Stimulated activated CD4-positive, alpha-beta T cell treated with anti-CD3 and anti-CD28 coated beads, Interleukin-4, amount 100 ng/mL, for 4 hours (primary cell): Measurements from ENCODE around the gene TCF23.
"Not testable (repeated sequence)": the region's sequence is repeated elsewhere in the genome, so short reads cannot be mapped to it uniquely, and the experiment has no call there.

Source experiments
- DNase-seq, 2 experiments: peaks; one replicate each; pipeline ENCODE4 v3.0.0-alpha.2; 2020

TCF23 gene

GRCh38 chr2:27155069-27155520 lies 6.3 kb downstream of the TCF23 start:
- no peak for DNase-seq

- DNase-seq, result no peak
These were observed 9.7 kb downstream of the TCF23 start for GRCh38 chr2:27158468-27158867.

- no peak for DNase-seq
These were observed 10.5 kb downstream of the TCF23 start for GRCh38 chr2:27159271-27159670.

GRCh38 chr2:27160191-27160590 lies 11.4 kb downstream of the TCF23 start:
- no peak for DNase-seq

GRCh38 chr2:27162151-27163121 lies 13.6 kb downstream of the TCF23 start:
- DNase-seq, result no peak

- DNase-seq, result no peak
These were observed 16.4 kb downstream of the TCF23 start for GRCh38 chr2:27164960-27165763.

GRCh38 chr2:27170581-27171337 lies 22.0 kb downstream of the TCF23 start:
- DNase-seq, result no peak

- no peak for DNase-seq
These were observed 22.6 kb downstream of the TCF23 start for GRCh38 chr2:27171351-27171848.

GRCh38 chr2:27174638-27175037 lies 25.8 kb downstream of the TCF23 start:
- DNase-seq, result no peak

GRCh38 chr2:27175330-27175729 lies 26.5 kb downstream of the TCF23 start:
- no peak for DNase-seq

GRCh38 chr2:27175781-27176180 lies 27.0 kb downstream of the TCF23 start:
- DNase-seq, result not testable (repeated sequence)

- DNase-seq, result no peak
These were observed 28.9 kb downstream of the TCF23 start for GRCh38 chr2:27177441-27178351.

GRCh38 chr2:27178469-27178868 lies 29.7 kb downstream of the TCF23 start:
- no peak for DNase-seq

- DNase-seq, result no peak
These were observed 30.7 kb downstream of the TCF23 start for GRCh38 chr2:27179344-27180000.

GRCh38 chr2:27182346-27182745 lies 33.5 kb downstream of the TCF23 start:
- no peak for DNase-seq

GRCh38 chr2:27184115-27184514 lies 35.3 kb downstream of the TCF23 start:
- no peak for DNase-seq

GRCh38 chr2:27185331-27186026 lies 36.7 kb downstream of the TCF23 start:
- DNase-seq, result no peak

GRCh38 chr2:27186613-27187345 lies 38.0 kb downstream of the TCF23 start:
- DNase-seq, result no peak

- DNase-seq, result no peak
These were observed 41.2 kb downstream of the TCF23 start for GRCh38 chr2:27189989-27190388.
